Measurements from ENCODE around the gene MRPS22. TPM values are rescaled to one million over a fixed set of nuclear protein-coding genes. Genes with fewer than 3 reads are reported as not detected.

Gene MRPS22
- total and polyA plus RNA-seq, 2 donors (not counting 3 experiments of a cell fraction or from before 2014, with no cell fraction given) = 33.8 to 45.6 TPM

GRCh38 chr3:139340784-139341183 is 3.0 kb upstream of the MRPS22 start:
- H3K9me3 ChIP-seq (replicated peaks; ENCODE audit: control insufficient read depth, insufficient read depth, low read length) = no peaks in the 10 kb centered on the region
- dilution Hi-C loops (cut with MboI; ENCODE audit: extremely low pct_ligation_motif_present, low sequenced_read_pairs) = no loop called here
- DNase-seq (ENCODE audit: low read depth, low spot score) (no peak), FAIRE-seq (no peak)
- no peak overlapping the region for H3K9ac ChIP-seq (replicated peaks; ENCODE audit: extremely low read depth, insufficient read depth, low read length)
- POLR2A ChIA-PET = no interaction called here
- no peak overlapping the region for H3K4me3 ChIP-seq (replicated peaks in 1 of 3; ENCODE audit: insufficient read depth in 1 of 3, low read depth in 1 of 3, low read length in 3 of 3)
- TF ChIP-seq JUN (IDR thresholded peaks at IDR 0.05; ENCODE audit: borderline replicate concordance, insufficient read depth, insufficient read length, low read depth) (no peak), MAX (IDR thresholded peaks at IDR 0.05; ENCODE audit: insufficient read depth, insufficient read length) (no peak), FOS (IDR thresholded peaks at IDR 0.05; ENCODE audit: borderline replicate concordance, insufficient read depth, low read length) (no peak)
- peaks cover 4 to 13% of the 10 kb centered on the region in 2 experiments for H3K27me3 ChIP-seq (ENCODE audit: control insufficient read depth in 2 of 2, insufficient read depth in 2 of 2, low read length in 2 of 2)
- H4K20me1 ChIP-seq (replicated peaks; ENCODE audit: control insufficient read depth, extremely low read depth, insufficient read depth, low read length) = no peaks in the 10 kb centered on the region
- H3K4me1 ChIP-seq (ENCODE audit: control insufficient read depth, extremely low read depth, insufficient read depth, low read length) = peaks cover 7% of the 10 kb centered on the region
- H3K9me1 ChIP-seq (replicated peaks; ENCODE audit: control insufficient read depth, extremely low read depth, insufficient read depth, low read length) = no peaks in the 10 kb centered on the region
- intact Hi-C loops (cut with micrococcal nuclease) = no loop called here
- H2AFZ ChIP-seq (ENCODE audit: low read depth, low read length) = no peak overlapping the region
- H3K36me3 ChIP-seq (ENCODE audit: control insufficient read depth in 2 of 2, extremely low read depth in 1 of 2, insufficient read depth in 2 of 2, low read length in 2 of 2) = no peaks in the 10 kb centered on the region
- CTCF ChIA-PET = interaction anchor here (1.2 to 1.8 kb wide), 2 partner anchors 12 to 405 kb away, joined by 5 to 8 read pairs; no protein-coding TSS in a partner anchor
- peaks cover 15% of the 10 kb centered on the region for H3K79me2 ChIP-seq (ENCODE audit: control insufficient read depth, insufficient read depth, low read length)
- no peak overlapping the region for H3K4me2 ChIP-seq (ENCODE audit: insufficient read depth, low read length)
- no TSS peak for BruUV-seq (replicated peaks)
- no peak overlapping the region for H3K27ac ChIP-seq (ENCODE audit: insufficient read depth, low read depth, low read length)

- Histone ChIP-seq H3K9me3 (replicated peaks; ENCODE audit: control insufficient read depth, insufficient read depth, low read length) (no peaks in the 10 kb centered on the region), H3K4me3 (replicated peaks in 1 of 3; ENCODE audit: insufficient read depth in 1 of 3, low read depth in 1 of 3, low read length in 3 of 3) (no peak overlapping the region), H3K9me1 (replicated peaks; ENCODE audit: control insufficient read depth, extremely low read depth, insufficient read depth, low read length) (no peaks in the 10 kb centered on the region), H3K27me3 (ENCODE audit: control insufficient read depth in 2 of 2, insufficient read depth in 2 of 2, low read length in 2 of 2) (peaks cover 3 to 13% of the 10 kb centered on the region in 2 experiments), H4K20me1 (replicated peaks; ENCODE audit: control insufficient read depth, extremely low read depth, insufficient read depth, low read length) (no peaks in the 10 kb centered on the region), H3K9ac (replicated peaks; ENCODE audit: extremely low read depth, insufficient read depth, low read length) (no peak overlapping the region), H3K27ac (ENCODE audit: insufficient read depth, low read depth, low read length) (no peak overlapping the region), H2AFZ (ENCODE audit: low read depth, low read length) (no peak overlapping the region), H3K79me2 (ENCODE audit: control insufficient read depth, insufficient read depth, low read length) (peaks cover 26% of the 10 kb centered on the region), H3K4me1 (ENCODE audit: control insufficient read depth, extremely low read depth, insufficient read depth, low read length) (peaks cover 7% of the 10 kb centered on the region), H3K36me3 (ENCODE audit: control insufficient read depth in 2 of 2, extremely low read depth in 1 of 2, insufficient read depth in 2 of 2, low read length in 2 of 2) (peaks cover 0 to 2% of the 10 kb centered on the region in 2 experiments), H3K4me2 (ENCODE audit: insufficient read depth, low read length) (no peak overlapping the region)
- TF ChIP-seq POLR2AphosphoS5 (IDR thresholded peaks at IDR 0.05; ENCODE audit: insufficient read depth, low read depth, low read length) = no peak
- TF ChIP-seq FOS (IDR thresholded peaks at IDR 0.05; ENCODE audit: borderline replicate concordance, insufficient read depth, low read length) = no peak
- TF ChIP-seq JUN (IDR thresholded peaks at IDR 0.05; ENCODE audit: borderline replicate concordance, insufficient read depth, insufficient read length, low read depth) = no peak
- no peak for TF ChIP-seq CTCF (IDR thresholded peaks at IDR 0.05; ENCODE audit: extremely low read depth in 1 of 2, insufficient read depth in 1 of 2, low read depth in 1 of 2, low read length in 2 of 2)
- TF ChIP-seq MAX (IDR thresholded peaks at IDR 0.05; ENCODE audit: insufficient read depth, insufficient read length) = no peak
- TF ChIP-seq GATA2 (IDR thresholded peaks at IDR 0.05; ENCODE audit: insufficient read depth, insufficient read length, low read depth, low read length) = no peak
- TF ChIP-seq MYC (IDR thresholded peaks at IDR 0.05; ENCODE audit: low read depth, low read length) = no peak
- TF ChIP-seq POLR2A (IDR thresholded peaks at IDR 0.05; ENCODE audit: low read depth, low read length) = no peak
- TF ChIP-seq EZH2 (IDR thresholded peaks at IDR 0.05; ENCODE audit: borderline replicate concordance, low read depth, low read length, severe bottlenecking) = no peak
- no peak for DNase-seq (ENCODE audit: low read depth, low spot score)
- CTCF ChIA-PET = interaction anchor here (1.8 kb wide), 1 partner anchor 13 kb away, joined by 8 read pairs; no protein-coding TSS in a partner anchor
- BruUV-seq (replicated peaks) = no TSS peak
- POLR2A ChIA-PET = no interaction called here
- FAIRE-seq = no peak
- dilution Hi-C loops (cut with MboI; ENCODE audit: extremely low pct_ligation_motif_present, low sequenced_read_pairs) (no loop called here), intact Hi-C loops (cut with micrococcal nuclease) (no loop called here)
These were observed 1.8 kb upstream of the MRPS22 start for GRCh38 chr3:139342054-139342453.

All from endothelial cell of umbilical vein (primary cell).